Kidney epithelial cell (primary cell): Measurements from ENCODE around the gene CLNK. TPM values are rescaled to one million over a fixed set of nuclear protein-coding genes. Genes with fewer than 3 reads are reported as not detected.
A peak's percentile ranks its signal among the peaks of the same experiment; 100 is the strongest.

ENCODE experiments used
- DNase-seq: peaks from one replicate; pipeline ENCODE4 v3.0.0-alpha.2; 2010; ENCODE audit warnings: low read depth
- H3K27me3 ChIP-seq: 2 replicates; pipeline ENCODE4 v1.6.0; 2011; ENCODE audit warnings: low read length; ENCODE audit not compliant: control insufficient read depth, insufficient read depth
- H3K36me3 ChIP-seq: 2 replicates; pipeline ENCODE4 v1.5.1; 2011; ENCODE audit warnings: low read length; ENCODE audit not compliant: control insufficient read depth, insufficient read depth
- H3K4me3 ChIP-seq: 2 replicates; pipeline ENCODE4 v1.5.1; 2011; ENCODE audit warnings: low read depth, mild to moderate bottlenecking, control low read depth, low read length
- CTCF ChIP-seq: IDR thresholded peaks from 2 replicates; pipeline ENCODE4 v1.5.1; 2011; ENCODE audit warnings: mild to moderate bottlenecking, moderate library complexity, low read length, control low read depth, inconsistent platforms; ENCODE audit not compliant: insufficient read depth, poor library complexity, severe bottlenecking
- total RNA-seq: library from RNA; depleted of rRNA; stranded (reverse); fragments of >200 nt; gene quantifications from 2 replicates; pipeline ENCODE4 v1.2.3, GENCODE V29; 2015

The CLNK gene
- total RNA-seq, 1 donor from 2014 or later, result not detected

- no peak for DNase-seq
- no peak for TF ChIP-seq CTCF
These were observed 70.6 kb downstream of the CLNK start for GRCh38 chr4:10613926-10614478.

GRCh38 chr4:10612476-10612875 lies 72.1 kb downstream of the CLNK start:
- DNase-seq, result no peak
- H3K36me3 ChIP-seq, result no peaks in the 10 kb centered on the region
- no peak overlapping the region for H3K4me3 ChIP-seq
- TF ChIP-seq CTCF, result no peak
- no peaks in the 10 kb centered on the region for H3K27me3 ChIP-seq

More at GRCh38 chr4:10613926-10614478, 70.6 kb downstream of the CLNK start:
- Histone ChIP-seq H3K36me3 (no peaks in the 10 kb centered on the region), H3K4me3 (no peak overlapping the region), H3K27me3 (no peaks in the 10 kb centered on the region)

GRCh38 chr4:10611673-10612072 lies 72.9 kb downstream of the CLNK start:
- peak; percentile 74 for DNase-seq
- no peaks in the 10 kb centered on the region for H3K27me3 ChIP-seq
- no peak for TF ChIP-seq CTCF
- no peak overlapping the region for H3K4me3 ChIP-seq
- H3K36me3 ChIP-seq, result no peaks in the 10 kb centered on the region

GRCh38 chr4:10608501-10609219 lies 75.9 kb downstream of the CLNK start:
- no peak for DNase-seq

GRCh38 chr4:10607206-10607605 lies 77.4 kb downstream of the CLNK start:
- H3K36me3 ChIP-seq, result no peaks in the 10 kb centered on the region
- DNase-seq, result no peak
- H3K4me3 ChIP-seq, result no peak overlapping the region
- TF ChIP-seq CTCF, result no peak
- H3K27me3 ChIP-seq, result no peaks in the 10 kb centered on the region

More at GRCh38 chr4:10608501-10609219, 75.9 kb downstream of the CLNK start:
- no peaks in the 10 kb centered on the region for H3K27me3 ChIP-seq
- no peaks in the 10 kb centered on the region for H3K36me3 ChIP-seq
- H3K4me3 ChIP-seq, result no peak overlapping the region
- TF ChIP-seq CTCF, result no peak
